ENCODE results near the gene FAM227B.

DNA sequence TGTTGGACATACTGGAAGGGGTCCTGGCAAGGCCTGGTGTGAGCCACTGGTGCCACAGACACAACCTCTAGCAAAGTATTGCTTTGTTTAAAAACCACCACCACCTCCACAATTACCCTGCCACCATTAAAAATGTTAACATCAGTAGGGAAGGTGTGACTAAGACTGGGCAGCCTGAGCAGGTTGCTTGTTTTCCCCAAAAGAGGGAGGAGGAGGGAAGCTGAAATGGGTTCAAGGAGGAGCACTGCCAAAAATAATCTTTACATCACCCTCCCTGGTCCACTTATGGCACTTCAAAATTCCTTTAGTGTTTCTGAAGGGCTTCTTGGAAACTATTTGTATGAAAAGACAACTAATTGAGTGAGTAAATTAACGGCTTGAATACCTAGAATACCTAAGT lies 297.4 kb downstream of the FAM227B start:
- no peak for TF ChIP-seq POLR2A (IDR thresholded peaks at IDR 0.05)
- TF ChIP-seq, protein P1, sequence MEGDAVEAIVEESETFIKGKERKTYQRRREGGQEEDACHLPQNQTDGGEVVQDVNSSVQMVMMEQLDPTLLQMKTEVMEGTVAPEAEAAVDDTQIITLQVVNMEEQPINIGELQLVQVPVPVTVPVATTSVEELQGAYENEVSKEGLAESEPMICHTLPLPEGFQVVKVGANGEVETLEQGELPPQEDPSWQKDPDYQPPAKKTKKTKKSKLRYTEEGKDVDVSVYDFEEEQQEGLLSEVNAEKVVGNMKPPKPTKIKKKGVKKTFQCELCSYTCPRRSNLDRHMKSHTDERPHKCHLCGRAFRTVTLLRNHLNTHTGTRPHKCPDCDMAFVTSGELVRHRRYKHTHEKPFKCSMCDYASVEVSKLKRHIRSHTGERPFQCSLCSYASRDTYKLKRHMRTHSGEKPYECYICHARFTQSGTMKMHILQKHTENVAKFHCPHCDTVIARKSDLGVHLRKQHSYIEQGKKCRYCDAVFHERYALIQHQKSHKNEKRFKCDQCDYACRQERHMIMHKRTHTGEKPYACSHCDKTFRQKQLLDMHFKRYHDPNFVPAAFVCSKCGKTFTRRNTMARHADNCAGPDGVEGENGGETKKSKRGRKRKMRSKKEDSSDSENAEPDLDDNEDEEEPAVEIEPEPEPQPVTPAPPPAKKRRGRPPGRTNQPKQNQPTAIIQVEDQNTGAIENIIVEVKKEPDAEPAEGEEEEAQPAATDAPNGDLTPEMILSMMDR (IDR thresholded peaks at IDR 0.05) = no peak

Data from body of pancreas (tissue), 4 donors.